Measurements from ENCODE around the gene TGFBR3L. TPM values are rescaled to one million over a fixed set of nuclear protein-coding genes. Genes with fewer than 3 reads are reported as not detected.

TGFBR3L gene
- total and polyA plus RNA-seq, 2 donors (not counting 3 experiments of a cell fraction or from before 2014, with no cell fraction given): 0.35 TPM; not detected in 1

GRCh38 chr19:7918615-7919421 is 4.2 kb downstream of the TGFBR3L start:
- no peak for DNase-seq (ENCODE audit: low read depth, low spot score)
- no peak for FAIRE-seq
- dilution Hi-C loops (cut with MboI; ENCODE audit: extremely low pct_ligation_motif_present, low sequenced_read_pairs) (no loop called here), intact Hi-C loops (cut with micrococcal nuclease) (no loop called here)
- Histone ChIP-seq H3K36me3 (ENCODE audit: control insufficient read depth in 2 of 2, extremely low read depth in 1 of 2, insufficient read depth in 2 of 2, low read length in 2 of 2) (peaks cover 0 to 5% of the 10 kb centered on the region in 2 experiments), H3K9me3 (replicated peaks; ENCODE audit: control insufficient read depth, insufficient read depth, low read length) (no peaks in the 10 kb centered on the region), H3K4me3 (replicated peaks in 1 of 3; ENCODE audit: insufficient read depth in 1 of 3, low read depth in 1 of 3, low read length in 3 of 3) (no peak overlapping the region), H3K79me2 (ENCODE audit: control insufficient read depth, insufficient read depth, low read length) (no peaks in the 10 kb centered on the region), H3K27me3 (ENCODE audit: control insufficient read depth in 2 of 2, insufficient read depth in 2 of 2, low read length in 2 of 2) (peaks cover 18 to 31% of the 10 kb centered on the region in 2 experiments), H3K4me1 (ENCODE audit: control insufficient read depth, extremely low read depth, insufficient read depth, low read length) (peaks cover 22% of the 10 kb centered on the region), H3K27ac (ENCODE audit: insufficient read depth, low read depth, low read length) (no peak overlapping the region), H3K4me2 (ENCODE audit: insufficient read depth, low read length) (no peak overlapping the region), H3K9me1 (replicated peaks; ENCODE audit: control insufficient read depth, extremely low read depth, insufficient read depth, low read length) (no peaks in the 10 kb centered on the region), H3K9ac (replicated peaks; ENCODE audit: extremely low read depth, insufficient read depth, low read length) (no peak overlapping the region), H4K20me1 (replicated peaks; ENCODE audit: control insufficient read depth, extremely low read depth, insufficient read depth, low read length) (no peaks in the 10 kb centered on the region), H2AFZ (ENCODE audit: low read depth, low read length) (no peak overlapping the region)
- CTCF ChIA-PET: interaction anchor here (1.1 to 5.1 kb wide), 11 partner anchors 7 to 351 kb away, joined by 3 to 34 read pairs (median 7); partner anchors contain the start of gene TIMM44
- no peak for TF ChIP-seq CTCF (IDR thresholded peaks at IDR 0.05; ENCODE audit: extremely low read depth in 1 of 2, insufficient read depth in 1 of 2, low read depth in 1 of 2, low read length in 2 of 2)
- TF ChIP-seq POLR2A (IDR thresholded peaks at IDR 0.05; ENCODE audit: low read depth, low read length): no peak
- BruUV-seq (replicated peaks): no TSS peak
- POLR2A ChIA-PET: interaction anchor here (1.4 kb wide), 2 partner anchors 7 to 15 kb away, joined by 4 to 5 read pairs; partner anchors contain the start of gene MAP2K7
